Neural cell (in vitro differentiated cells): ENCODE data around the gene TSPAN8. TPM values are rescaled to one million over a fixed set of nuclear protein-coding genes. Genes with fewer than 3 reads are reported as not detected.

Experiments
- H2AFZ ChIP-seq: fragments of 200-600, 300-800 bp; sonication (generic), shearing (Covaris generic); 2 replicates; pipeline ENCODE4 v1.6.0; 2014; ENCODE audit warnings: low read depth, mild to moderate bottlenecking, antibody characterized with exemption, low read length, moderate library complexity
- H3F3A ChIP-seq: fragments of 200-600 bp; shearing (Covaris generic); 2 replicates; pipeline ENCODE4 v1.6.1; 2016; ENCODE audit warnings: mild to moderate bottlenecking, moderate library complexity, mixed read lengths, antibody characterized with exemption, low read length; ENCODE audit not compliant: insufficient read depth, poor library complexity, severe bottlenecking
- H3K27ac ChIP-seq: fragments of 200-600, 300-800 bp; sonication (generic), shearing (Covaris generic); 2 replicates; pipeline ENCODE4 v1.5.1; 2014; ENCODE audit warnings: mild to moderate bottlenecking, low read length, moderate library complexity
- H3K27me3 ChIP-seq: fragments of 300-800, 200-600 bp; sonication (generic), shearing (Covaris generic); 2 replicates; pipeline ENCODE4 v1.6.0; 2014; ENCODE audit warnings: mild to moderate bottlenecking, low read depth, low read length, moderate library complexity; ENCODE audit not compliant: insufficient read depth
- H3K36me3 ChIP-seq: fragments of 300-800, 200-600 bp; sonication (generic), shearing (Covaris generic); 2 replicates; pipeline ENCODE4 v1.5.1; 2014; ENCODE audit warnings: mild to moderate bottlenecking, antibody characterized with exemption, low read length, moderate library complexity; ENCODE audit not compliant: insufficient read depth
- H3K4me2 ChIP-seq: fragments of 300-800, 200-600 bp; sonication (generic), shearing (Covaris generic); 2 replicates; pipeline ENCODE4 v1.6.0; 2014; ENCODE audit warnings: mild to moderate bottlenecking, low read length
- H3K4me3 ChIP-seq: fragments of 300-800, 200-600 bp; sonication (generic), shearing (Covaris generic); 2 replicates; pipeline ENCODE4 v1.5.1; 2014; ENCODE audit warnings: mild to moderate bottlenecking, low read length, moderate library complexity
- H3K79me2 ChIP-seq: fragments of 200-600 bp; shearing (Covaris generic); replicated peaks from 2 replicates; pipeline ENCODE4 v1.6.0; 2014; ENCODE audit warnings: mild to moderate bottlenecking, low read length, moderate library complexity; ENCODE audit not compliant: insufficient read depth
- H3K9ac ChIP-seq: fragments of 300-800, 200-600 bp; sonication (generic), shearing (Covaris generic); 2 replicates; pipeline ENCODE4 v1.6.1; 2016; ENCODE audit warnings: mild to moderate bottlenecking, low read length, mixed read lengths
- H3K9me2 ChIP-seq: fragments of 200-600 bp; shearing (Covaris generic); 2 replicates; pipeline ENCODE4 v1.6.1; 2016; ENCODE audit warnings: mild to moderate bottlenecking, low read length, mixed read lengths; ENCODE audit not compliant: insufficient read depth
- H3K9me3 ChIP-seq: fragments of 200-600, 300-800 bp; sonication (generic), shearing (Covaris generic); 2 replicates; pipeline ENCODE4 v1.6.1; 2016; ENCODE audit warnings: mild to moderate bottlenecking, mixed run types, low read length, moderate library complexity, mixed read lengths
- H4K20me1 ChIP-seq: fragments of 200-600 bp; shearing (Covaris generic); 2 replicates; pipeline ENCODE4 v1.6.1; 2016; ENCODE audit warnings: mild to moderate bottlenecking, mixed run types; ENCODE audit not compliant: insufficient read depth
- EP300 ChIP-seq: fragments of 450-650 bp; conservative IDR thresholded peaks from 2 replicates; pipeline ENCODE4 v1.6.1; 2014; ENCODE audit warnings: antibody characterized with exemption, mild to moderate bottlenecking, moderate library complexity; ENCODE audit not compliant: poor library complexity, severe bottlenecking
- EZH2 ChIP-seq: fragments of 200-600, 300-800 bp; shearing (Covaris generic), sonication (generic); IDR thresholded peaks from 2 replicates; pipeline ENCODE4 v1.6.1; 2014; ENCODE audit warnings: antibody characterized with exemption, low read length, borderline replicate concordance, mild to moderate bottlenecking; ENCODE audit not compliant: insufficient read depth, poor library complexity, severe bottlenecking
- MXI1 ChIP-seq: fragments of 450-650 bp; conservative IDR thresholded peaks from 2 replicates; pipeline ENCODE4 v1.6.1; 2014; ENCODE audit warnings: antibody characterized with exemption, mild to moderate bottlenecking; ENCODE audit not compliant: poor library complexity, severe bottlenecking
- POLR2AphosphoS5 ChIP-seq: IDR thresholded peaks from 2 replicates; pipeline ENCODE4 v1.6.1; 2012
- RAD21 ChIP-seq: fragments of 450-650 bp; conservative IDR thresholded peaks from 2 replicates; pipeline ENCODE4 v1.6.1; 2014; ENCODE audit warnings: antibody characterized with exemption, mild to moderate bottlenecking, moderate library complexity
- SMC3 ChIP-seq: fragments of 450-650 bp; conservative IDR thresholded peaks from 2 replicates; pipeline ENCODE4 v1.6.1; 2014; ENCODE audit warnings: antibody characterized with exemption, mild to moderate bottlenecking, moderate library complexity; ENCODE audit not compliant: poor library complexity
- TAF1 ChIP-seq: IDR thresholded peaks from 2 replicates; pipeline ENCODE4 v1.6.1; 2012; ENCODE audit warnings: low read depth
- polyA plus RNA-seq: library from polyadenylated mRNA; depleted of rRNA; stranded (reverse); fragments of >200 nt; gene quantifications from 2 replicates; pipeline ENCODE4 v1.2.3, GENCODE V29; 2014
- TF ChIP-seq, protein P1 (sequence below): fragments of 450-650 bp; IDR thresholded peaks from 2 replicates; pipeline ENCODE4 v1.5.1; 2014; ENCODE audit warnings: antibody characterized with exemption, mild to moderate bottlenecking, moderate library complexity; ENCODE audit not compliant: poor library complexity, severe bottlenecking
- TF ChIP-seq, protein P2 (sequence below): IDR thresholded peaks from 2 replicates; pipeline ENCODE4 v1.6.1; 2012; ENCODE audit warnings: borderline replicate concordance

Gene TSPAN8
- polyA plus RNA-seq, 1 donor from 2014 or later, result not detected

DNA sequence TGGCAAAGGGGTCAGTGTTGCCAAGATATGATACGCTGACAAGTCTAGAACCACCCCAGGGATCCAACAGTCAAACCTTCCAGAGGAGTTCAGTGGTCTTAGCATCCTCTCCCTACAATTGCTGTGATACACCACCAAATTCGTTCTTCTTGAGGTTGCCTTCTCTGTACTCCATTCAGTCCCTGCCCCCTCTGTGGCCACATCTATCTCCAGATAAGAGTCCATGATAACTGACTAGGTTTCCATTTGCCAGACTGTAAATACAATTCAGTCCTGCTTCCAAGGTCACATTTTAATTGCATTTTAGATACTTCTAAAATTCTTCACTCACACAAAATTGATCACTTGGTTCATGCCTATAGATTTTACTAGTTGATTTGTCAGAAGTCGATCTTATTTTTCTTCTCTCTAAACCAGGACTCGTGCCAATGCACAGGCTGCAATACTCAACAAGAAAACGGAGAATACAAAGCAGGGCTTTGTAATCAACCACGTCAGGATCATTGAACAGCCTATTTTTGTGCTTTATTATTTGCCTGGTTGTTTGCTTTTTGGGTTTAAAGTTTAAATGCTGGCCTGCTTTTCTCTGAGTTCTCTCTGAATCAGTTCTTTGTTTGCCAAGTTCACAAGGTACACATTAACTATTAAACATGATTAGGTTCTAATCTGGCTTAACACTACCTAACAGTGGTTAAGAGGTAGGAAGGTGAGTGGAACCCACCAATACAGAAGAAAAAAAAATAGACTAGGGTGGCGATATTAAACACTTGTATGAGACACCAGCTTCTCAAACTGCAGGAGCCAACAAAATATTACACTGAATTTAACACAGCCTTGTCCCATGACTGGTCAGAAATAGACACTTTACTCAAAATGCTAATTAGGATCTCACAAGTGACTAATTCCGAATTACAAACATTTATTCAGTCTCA, 5.3 kb upstream of the TSPAN8 start:
- H3K4me3 ChIP-seq, result no peak overlapping the region
- H3K27me3 ChIP-seq, result no peaks in the 10 kb centered on the region
- no peak overlapping the region for H3K4me2 ChIP-seq
- H3F3A ChIP-seq, result no peaks in the 10 kb centered on the region
- no peaks in the 10 kb centered on the region for H3K9me3 ChIP-seq
- H3K9me2 ChIP-seq, result no peaks in the 10 kb centered on the region
- H3K27ac ChIP-seq, result no peak overlapping the region
- no peaks in the 10 kb centered on the region for H3K36me3 ChIP-seq
- no peaks in the 10 kb centered on the region for H3K79me2 ChIP-seq
- H2AFZ ChIP-seq, result no peak overlapping the region
- no peaks in the 10 kb centered on the region for H4K20me1 ChIP-seq
- H3K9ac ChIP-seq, result no peak overlapping the region
- TF ChIP-seq, protein P1, sequence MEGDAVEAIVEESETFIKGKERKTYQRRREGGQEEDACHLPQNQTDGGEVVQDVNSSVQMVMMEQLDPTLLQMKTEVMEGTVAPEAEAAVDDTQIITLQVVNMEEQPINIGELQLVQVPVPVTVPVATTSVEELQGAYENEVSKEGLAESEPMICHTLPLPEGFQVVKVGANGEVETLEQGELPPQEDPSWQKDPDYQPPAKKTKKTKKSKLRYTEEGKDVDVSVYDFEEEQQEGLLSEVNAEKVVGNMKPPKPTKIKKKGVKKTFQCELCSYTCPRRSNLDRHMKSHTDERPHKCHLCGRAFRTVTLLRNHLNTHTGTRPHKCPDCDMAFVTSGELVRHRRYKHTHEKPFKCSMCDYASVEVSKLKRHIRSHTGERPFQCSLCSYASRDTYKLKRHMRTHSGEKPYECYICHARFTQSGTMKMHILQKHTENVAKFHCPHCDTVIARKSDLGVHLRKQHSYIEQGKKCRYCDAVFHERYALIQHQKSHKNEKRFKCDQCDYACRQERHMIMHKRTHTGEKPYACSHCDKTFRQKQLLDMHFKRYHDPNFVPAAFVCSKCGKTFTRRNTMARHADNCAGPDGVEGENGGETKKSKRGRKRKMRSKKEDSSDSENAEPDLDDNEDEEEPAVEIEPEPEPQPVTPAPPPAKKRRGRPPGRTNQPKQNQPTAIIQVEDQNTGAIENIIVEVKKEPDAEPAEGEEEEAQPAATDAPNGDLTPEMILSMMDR, result no peak
- TF ChIP-seq MXI1, result no peak

DNA sequence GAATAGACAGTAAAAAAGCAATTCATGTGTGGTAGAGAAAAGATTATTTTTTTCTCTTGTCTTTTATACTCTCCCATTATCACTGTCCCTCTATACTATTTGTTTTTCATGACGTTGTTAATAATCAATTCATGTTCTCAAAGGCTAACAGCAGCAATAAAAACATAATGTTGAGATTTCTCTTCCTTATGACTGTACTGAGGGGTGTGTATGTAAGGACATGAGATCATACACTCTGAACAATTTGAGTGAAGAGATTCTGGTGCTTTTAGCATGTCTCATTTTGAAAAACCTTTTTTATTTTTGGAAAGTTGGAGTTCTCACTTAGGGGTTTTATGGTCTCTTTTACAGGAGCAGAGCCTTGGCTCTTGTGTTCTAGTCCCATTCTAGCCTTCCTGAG, 3.8 kb upstream of the TSPAN8 start:
- no peak overlapping the region for H3K4me3 ChIP-seq

DNA sequence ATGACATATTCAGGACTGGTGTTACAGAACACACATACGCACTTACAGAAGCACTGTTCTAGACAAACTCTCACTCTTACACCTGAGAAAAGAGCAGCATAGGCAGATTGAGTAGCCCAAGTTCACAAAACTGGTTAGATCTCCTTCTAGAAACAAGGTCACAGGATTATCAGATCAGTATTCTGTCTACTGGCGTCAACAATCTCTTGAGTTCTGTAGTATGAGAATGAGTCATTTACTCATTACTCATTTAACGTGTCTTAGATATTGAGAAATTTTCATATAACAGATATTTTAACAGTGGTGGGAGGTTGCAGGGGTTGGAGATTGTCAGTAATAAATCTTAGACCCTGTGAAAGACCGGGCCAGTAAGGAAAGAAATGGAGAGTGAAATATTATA, 2.8 kb upstream of the TSPAN8 start:
- Histone ChIP-seq H4K20me1 (no peaks in the 10 kb centered on the region), H3K4me3 (no peak overlapping the region), H3K27me3 (no peaks in the 10 kb centered on the region), H3K9ac (no peak overlapping the region), H3K9me2 (no peaks in the 10 kb centered on the region), H3K27ac (no peak overlapping the region), H3K4me2 (no peak overlapping the region), H3K36me3 (no peaks in the 10 kb centered on the region), H3K9me3 (no peaks in the 10 kb centered on the region), H3F3A (no peaks in the 10 kb centered on the region), H3K79me2 (no peaks in the 10 kb centered on the region), H2AFZ (no peak overlapping the region)
- TF ChIP-seq EP300 (no peak), TAF1 (no peak), RAD21 (no peak), EZH2 (no peak), SMC3 (no peak), POLR2AphosphoS5 (no peak), MXI1 (no peak)
- TF ChIP-seq, protein P2, sequence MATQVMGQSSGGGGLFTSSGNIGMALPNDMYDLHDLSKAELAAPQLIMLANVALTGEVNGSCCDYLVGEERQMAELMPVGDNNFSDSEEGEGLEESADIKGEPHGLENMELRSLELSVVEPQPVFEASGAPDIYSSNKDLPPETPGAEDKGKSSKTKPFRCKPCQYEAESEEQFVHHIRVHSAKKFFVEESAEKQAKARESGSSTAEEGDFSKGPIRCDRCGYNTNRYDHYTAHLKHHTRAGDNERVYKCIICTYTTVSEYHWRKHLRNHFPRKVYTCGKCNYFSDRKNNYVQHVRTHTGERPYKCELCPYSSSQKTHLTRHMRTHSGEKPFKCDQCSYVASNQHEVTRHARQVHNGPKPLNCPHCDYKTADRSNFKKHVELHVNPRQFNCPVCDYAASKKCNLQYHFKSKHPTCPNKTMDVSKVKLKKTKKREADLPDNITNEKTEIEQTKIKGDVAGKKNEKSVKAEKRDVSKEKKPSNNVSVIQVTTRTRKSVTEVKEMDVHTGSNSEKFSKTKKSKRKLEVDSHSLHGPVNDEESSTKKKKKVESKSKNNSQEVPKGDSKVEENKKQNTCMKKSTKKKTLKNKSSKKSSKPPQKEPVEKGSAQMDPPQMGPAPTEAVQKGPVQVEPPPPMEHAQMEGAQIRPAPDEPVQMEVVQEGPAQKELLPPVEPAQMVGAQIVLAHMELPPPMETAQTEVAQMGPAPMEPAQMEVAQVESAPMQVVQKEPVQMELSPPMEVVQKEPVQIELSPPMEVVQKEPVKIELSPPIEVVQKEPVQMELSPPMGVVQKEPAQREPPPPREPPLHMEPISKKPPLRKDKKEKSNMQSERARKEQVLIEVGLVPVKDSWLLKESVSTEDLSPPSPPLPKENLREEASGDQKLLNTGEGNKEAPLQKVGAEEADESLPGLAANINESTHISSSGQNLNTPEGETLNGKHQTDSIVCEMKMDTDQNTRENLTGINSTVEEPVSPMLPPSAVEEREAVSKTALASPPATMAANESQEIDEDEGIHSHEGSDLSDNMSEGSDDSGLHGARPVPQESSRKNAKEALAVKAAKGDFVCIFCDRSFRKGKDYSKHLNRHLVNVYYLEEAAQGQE, result no peak
- TF ChIP-seq, protein P1, result no peak

More for the DNA sequence above, 3.8 kb upstream of the TSPAN8 start:
- H4K20me1 ChIP-seq, result no peaks in the 10 kb centered on the region
- no peaks in the 10 kb centered on the region for H3K79me2 ChIP-seq
- no peak overlapping the region for H3K27ac ChIP-seq
- H2AFZ ChIP-seq, result no peak overlapping the region
- no peaks in the 10 kb centered on the region for H3K36me3 ChIP-seq
- no peaks in the 10 kb centered on the region for H3K9me3 ChIP-seq
- H3K9me2 ChIP-seq, result no peaks in the 10 kb centered on the region
- H3K4me2 ChIP-seq, result no peak overlapping the region
- no peaks in the 10 kb centered on the region for H3F3A ChIP-seq
- no peaks in the 10 kb centered on the region for H3K27me3 ChIP-seq
- no peak for TF ChIP-seq EZH2
- no peak for TF ChIP-seq SMC3
- H3K9ac ChIP-seq, result no peak overlapping the region
